ENCODE measurements around the gene TBL1XR1. TPM values are rescaled to one million over a fixed set of nuclear protein-coding genes. Genes with fewer than 3 reads are reported as not detected.

Gene TBL1XR1
- total and polyA plus RNA-seq, 8 donors: 14.1 to 93.0 (median 47.2) TPM

DNA sequence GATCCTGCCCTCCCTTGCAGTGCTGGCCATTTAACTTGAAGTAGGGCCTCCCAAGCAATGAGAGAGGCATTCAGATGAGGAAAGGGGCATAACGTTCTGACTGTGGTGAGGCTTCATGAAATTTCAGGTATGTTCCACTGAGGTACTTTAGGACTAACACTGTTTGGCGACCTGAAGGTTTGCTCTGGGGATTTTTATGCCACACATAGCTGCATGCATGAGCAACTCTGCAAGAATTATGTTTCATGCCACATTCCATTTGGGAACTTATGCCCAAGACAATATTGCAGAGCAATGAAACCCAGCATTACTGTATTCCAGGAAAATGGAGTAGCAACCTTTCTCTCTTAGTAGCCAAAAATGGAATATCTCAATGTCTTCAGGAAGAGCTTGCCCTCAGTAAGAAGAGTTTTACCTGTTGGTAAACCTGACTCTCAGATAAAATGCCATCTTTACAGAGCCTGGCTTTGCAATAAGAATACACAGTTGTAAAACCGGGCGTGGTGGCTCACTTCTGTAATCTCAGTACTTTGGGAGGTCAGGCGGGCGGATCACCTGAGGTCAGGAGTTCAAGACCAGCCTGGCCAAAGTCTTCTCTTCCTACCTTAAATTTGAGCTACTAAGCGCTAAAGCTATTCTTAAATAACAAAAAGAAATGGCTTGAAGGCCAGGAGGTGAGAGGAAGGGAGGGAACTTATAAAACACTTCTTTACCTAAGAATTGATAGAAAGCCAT lies 16.7 kb upstream of the TBL1XR1 start:
- Histone ChIP-seq H3K27me3 (no peaks in the 10 kb centered on the region), H3K4me1 (peaks cover 0 to 10% (median 5%) of the 10 kb centered on the region in 3 donors), H3K9me3 (no peaks in the 10 kb centered on the region), H3K36me3 (no peaks in the 10 kb centered on the region), H3K4me3 (no peak overlapping the region), H3K27ac (no peak overlapping the region)
- FAIRE-seq: no peak
- no peak for ATAC-seq
- WGBS, 2 donors: 86 to 88% methylated on average over 7 of the region's 7 CpGs
- DNase-seq: no peak
- intact Hi-C loops (cut with DNase I): loop anchor here in 1 of 3 donors (10.0 kb wide), 1 partner anchor 141 kb away; no protein-coding TSS in a partner anchor
- TF ChIP-seq, protein P1, sequence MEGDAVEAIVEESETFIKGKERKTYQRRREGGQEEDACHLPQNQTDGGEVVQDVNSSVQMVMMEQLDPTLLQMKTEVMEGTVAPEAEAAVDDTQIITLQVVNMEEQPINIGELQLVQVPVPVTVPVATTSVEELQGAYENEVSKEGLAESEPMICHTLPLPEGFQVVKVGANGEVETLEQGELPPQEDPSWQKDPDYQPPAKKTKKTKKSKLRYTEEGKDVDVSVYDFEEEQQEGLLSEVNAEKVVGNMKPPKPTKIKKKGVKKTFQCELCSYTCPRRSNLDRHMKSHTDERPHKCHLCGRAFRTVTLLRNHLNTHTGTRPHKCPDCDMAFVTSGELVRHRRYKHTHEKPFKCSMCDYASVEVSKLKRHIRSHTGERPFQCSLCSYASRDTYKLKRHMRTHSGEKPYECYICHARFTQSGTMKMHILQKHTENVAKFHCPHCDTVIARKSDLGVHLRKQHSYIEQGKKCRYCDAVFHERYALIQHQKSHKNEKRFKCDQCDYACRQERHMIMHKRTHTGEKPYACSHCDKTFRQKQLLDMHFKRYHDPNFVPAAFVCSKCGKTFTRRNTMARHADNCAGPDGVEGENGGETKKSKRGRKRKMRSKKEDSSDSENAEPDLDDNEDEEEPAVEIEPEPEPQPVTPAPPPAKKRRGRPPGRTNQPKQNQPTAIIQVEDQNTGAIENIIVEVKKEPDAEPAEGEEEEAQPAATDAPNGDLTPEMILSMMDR (IDR thresholded peaks at IDR 0.05): no peak

DNA sequence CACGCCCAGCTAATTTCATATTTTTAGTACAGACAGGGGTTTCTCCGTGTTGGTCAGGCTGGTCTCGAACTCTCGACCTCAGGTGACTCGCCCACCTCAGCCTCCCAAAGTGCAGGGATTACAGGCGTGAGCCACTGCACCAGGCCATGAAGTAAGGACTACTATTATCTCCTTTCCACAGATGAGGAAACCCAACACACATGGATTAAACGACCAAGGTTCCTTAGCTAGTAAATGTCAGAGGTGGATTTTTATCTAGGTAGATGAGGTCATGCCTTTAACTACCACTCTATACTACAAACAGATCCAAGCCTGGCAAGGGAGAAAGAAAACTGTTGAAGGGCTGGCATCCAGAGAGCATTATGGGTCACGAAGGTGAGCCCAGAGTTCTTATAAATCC lies 15.5 kb upstream of the TBL1XR1 start:
- Histone ChIP-seq H3K36me3 (no peaks in the 10 kb centered on the region), H3K9me3 (no peaks in the 10 kb centered on the region), H3K4me3 (no peak overlapping the region), H3K27ac (no peak overlapping the region), H3K4me1 (peaks cover 3 to 10% (median 5%) of the 10 kb centered on the region in 3 donors), H3K27me3 (no peaks in the 10 kb centered on the region)
- no peak for ATAC-seq
- WGBS, 2 donors: 92% methylated on average over 8 of the region's 8 CpGs
- DNase-seq: no peak
- no peak for FAIRE-seq
- intact Hi-C loops (cut with DNase I): loop anchor here in 1 of 3 donors (10.0 kb wide), 1 partner anchor 142 kb away; no protein-coding TSS in a partner anchor
- TF ChIP-seq, protein P1 (IDR thresholded peaks at IDR 0.05): no peak

DNA sequence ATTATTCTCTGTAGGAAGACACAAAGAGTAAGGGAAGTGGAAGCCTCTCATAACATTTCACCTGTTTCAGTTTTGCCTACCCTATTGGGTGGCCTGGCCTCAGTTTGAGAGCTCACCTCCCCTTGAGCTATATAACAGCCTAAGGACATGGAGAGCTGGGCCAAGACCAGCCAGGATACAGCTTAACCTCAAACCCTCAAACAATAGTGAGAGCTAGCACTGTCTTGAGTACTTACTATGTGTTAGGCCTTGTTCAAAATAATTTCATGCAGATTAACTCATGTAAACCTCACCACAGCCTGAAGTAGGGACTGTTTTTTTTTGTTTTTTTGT lies 15.0 kb upstream of the TBL1XR1 start:
- Histone ChIP-seq H3K27me3 (no peaks in the 10 kb centered on the region), H3K4me1 (peaks cover 3 to 10% (median 5%) of the 10 kb centered on the region in 3 donors), H3K9me3 (no peaks in the 10 kb centered on the region), H3K4me3 (no peak overlapping the region), H3K36me3 (no peaks in the 10 kb centered on the region), H3K27ac (peak overlapping the region in 3 of 4 donors; percentile 5 to 53 (median 48))
- no peak for FAIRE-seq
- intact Hi-C loops (cut with DNase I): loop anchor here in 1 of 3 donors (10.0 kb wide), 1 partner anchor 143 kb away; no protein-coding TSS in a partner anchor
- ATAC-seq: peak in 3 of 4 donors; percentile 36 to 51 (median 41)
- TF ChIP-seq, protein P1 (IDR thresholded peaks at IDR 0.05): no peak
- no peak for DNase-seq

DNA sequence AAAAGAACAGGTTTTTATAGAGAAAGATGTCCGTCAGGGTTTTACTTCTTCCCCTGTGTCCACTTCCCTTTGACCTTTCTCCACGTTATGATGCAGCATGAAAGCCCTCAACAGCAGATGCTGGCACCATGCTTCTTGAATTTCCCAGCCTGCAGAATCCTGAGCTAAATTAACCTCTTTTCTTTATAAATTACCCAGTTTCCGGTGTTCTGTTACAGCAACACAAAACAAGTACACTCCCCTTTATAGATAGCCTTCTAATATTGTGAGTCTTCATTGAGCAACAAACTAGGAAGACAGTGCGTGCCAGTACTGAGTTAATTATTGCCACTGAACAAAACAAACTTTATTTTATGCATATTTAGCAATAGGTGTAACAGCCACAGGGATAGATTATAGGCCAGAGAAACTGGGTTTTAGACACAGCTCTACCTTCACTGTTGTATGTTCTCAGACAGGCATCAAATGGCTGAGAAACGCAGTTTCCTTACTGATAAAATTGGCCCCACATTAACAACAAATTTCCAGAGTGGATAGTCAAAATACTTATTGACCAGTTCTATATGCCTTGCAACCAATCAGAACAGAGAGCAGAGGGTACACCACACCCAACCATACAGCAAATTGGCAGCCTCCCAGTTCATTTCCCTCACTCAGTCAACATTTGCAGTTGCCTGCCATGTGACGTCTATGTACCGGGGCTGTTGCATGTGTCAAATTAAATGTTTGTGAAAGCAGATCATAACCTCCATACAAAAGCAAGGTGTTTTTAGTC lies 14.4 kb upstream of the TBL1XR1 start:
- ATAC-seq: peak; percentile 92 to 95 (median 94)
- WGBS, 2 donors: 48% methylated on average over 7 of the region's 7 CpGs
- no peaks in the 10 kb centered on the region for H3K9me3 ChIP-seq
- no peak for FAIRE-seq
- no peak overlapping the region for H3K4me3 ChIP-seq
- no peaks in the 10 kb centered on the region for H3K27me3 ChIP-seq
- intact Hi-C loops (cut with DNase I): loop anchor here in 1 of 3 donors (10.0 kb wide), 1 partner anchor 143 kb away; no protein-coding TSS in a partner anchor
- H3K4me1 ChIP-seq: peaks cover 3 to 10% (median 5%) of the 10 kb centered on the region in 3 donors
- peak overlapping the region in 2 of 4 donors; percentile 5 to 53 for H3K27ac ChIP-seq
- TF ChIP-seq, protein P1 (IDR thresholded peaks at IDR 0.05): no peak
- DNase-seq: peak in 4 of 6 donors; percentile 65 to 81 (median 68)
- H3K36me3 ChIP-seq: no peaks in the 10 kb centered on the region

Measured in pancreas (tissue), 10 donors.